ENCODE measurements around the gene ARRB2. TPM values are rescaled to one million over a fixed set of nuclear protein-coding genes. Genes with fewer than 3 reads are reported as not detected.
"Not testable (repeated sequence)": the region's sequence is repeated elsewhere in the genome, so short reads cannot be mapped to it uniquely, and the experiment has no call there.

Gene ARRB2
- polyA plus RNA-seq, 1 donor from 2014 or later = 28.3 TPM

- no peak for TF ChIP-seq TAF1 (IDR thresholded peaks at IDR 0.05; ENCODE audit: low read depth)
- TF ChIP-seq CTCF (IDR thresholded peaks at IDR 0.05; ENCODE audit: poor library complexity, severe bottlenecking) = no peak
- no peak for TF ChIP-seq RAD21 (conservative IDR thresholded peaks at IDR 0.05)
- no peak for TF ChIP-seq SMC3 (conservative IDR thresholded peaks at IDR 0.05; ENCODE audit: poor library complexity)
- no peak for TF ChIP-seq POLR2AphosphoS5 (IDR thresholded peaks at IDR 0.05)
- no peak for TF ChIP-seq EZH2 (IDR thresholded peaks at IDR 0.05; ENCODE audit: borderline replicate concordance, insufficient read depth, low read length, poor library complexity, severe bottlenecking)
- TF ChIP-seq MXI1 (conservative IDR thresholded peaks at IDR 0.05; ENCODE audit: poor library complexity, severe bottlenecking) = no peak
- TF ChIP-seq EP300 (conservative IDR thresholded peaks at IDR 0.05; ENCODE audit: poor library complexity, severe bottlenecking) = no peak
- TF ChIP-seq REST (IDR thresholded peaks at IDR 0.05; ENCODE audit: borderline replicate concordance) = no peak
- Histone ChIP-seq H3K9me2 (ENCODE audit: insufficient read depth, low read length) (no peaks in the 10 kb centered on the region), H3K9ac (ENCODE audit: low read length) (no peak overlapping the region), H3K79me2 (replicated peaks; ENCODE audit: insufficient read depth, low read length) (peaks cover 25% of the 10 kb centered on the region), H2AFZ (ENCODE audit: low read depth, low read length) (no peak overlapping the region), H3F3A (ENCODE audit: insufficient read depth, low read length, poor library complexity, severe bottlenecking) (no peaks in the 10 kb centered on the region), H3K4me2 (ENCODE audit: low read length) (no peak overlapping the region), H3K36me3 (ENCODE audit: insufficient read depth, low read length) (no peaks in the 10 kb centered on the region), H3K4me3 (ENCODE audit: low read length) (no peak overlapping the region), H3K27me3 (ENCODE audit: insufficient read depth, low read depth, low read length) (no peaks in the 10 kb centered on the region), H3K9me3 (ENCODE audit: low read length) (no peaks in the 10 kb centered on the region), H4K20me1 (ENCODE audit: insufficient read depth) (no peaks in the 10 kb centered on the region), H3K27ac (ENCODE audit: low read length) (no peak overlapping the region)
Observed at GRCh38 chr17:4693416-4693815, 17.0 kb upstream of the ARRB2 start.

GRCh38 chr17:4696437-4696805 is 14.0 kb upstream of the ARRB2 start:
- no peak overlapping the region for H3K4me3 ChIP-seq (ENCODE audit: low read length)
- H3K9me3 ChIP-seq (ENCODE audit: low read length) = no peaks in the 10 kb centered on the region
- H3K36me3 ChIP-seq (ENCODE audit: insufficient read depth, low read length) = no peaks in the 10 kb centered on the region
- no peaks in the 10 kb centered on the region for H4K20me1 ChIP-seq (ENCODE audit: insufficient read depth)
- H3K9ac ChIP-seq (ENCODE audit: low read length) = no peak overlapping the region
- no peaks in the 10 kb centered on the region for H3F3A ChIP-seq (ENCODE audit: insufficient read depth, low read length, poor library complexity, severe bottlenecking)
- H3K9me2 ChIP-seq (ENCODE audit: insufficient read depth, low read length) = no peaks in the 10 kb centered on the region
- H3K27me3 ChIP-seq (ENCODE audit: insufficient read depth, low read depth, low read length) = no peaks in the 10 kb centered on the region
- H2AFZ ChIP-seq (ENCODE audit: low read depth, low read length) = no peak overlapping the region
- TF ChIP-seq MXI1 (conservative IDR thresholded peaks at IDR 0.05; ENCODE audit: poor library complexity, severe bottlenecking) = no peak
- TF ChIP-seq TAF1 (IDR thresholded peaks at IDR 0.05; ENCODE audit: low read depth) = no peak
- no peak for TF ChIP-seq EZH2 (IDR thresholded peaks at IDR 0.05; ENCODE audit: borderline replicate concordance, insufficient read depth, low read length, poor library complexity, severe bottlenecking)
- TF ChIP-seq EP300 (conservative IDR thresholded peaks at IDR 0.05; ENCODE audit: poor library complexity, severe bottlenecking) = no peak
- no peak for TF ChIP-seq POLR2AphosphoS5 (IDR thresholded peaks at IDR 0.05)
- no peak for TF ChIP-seq SMC3 (conservative IDR thresholded peaks at IDR 0.05; ENCODE audit: poor library complexity)
- no peak for TF ChIP-seq REST (IDR thresholded peaks at IDR 0.05; ENCODE audit: borderline replicate concordance)
- TF ChIP-seq CTCF (IDR thresholded peaks at IDR 0.05; ENCODE audit: poor library complexity, severe bottlenecking) = no peak
- TF ChIP-seq RAD21 (conservative IDR thresholded peaks at IDR 0.05) = no peak
- no peak overlapping the region for H3K27ac ChIP-seq (ENCODE audit: low read length)
- H3K79me2 ChIP-seq (replicated peaks; ENCODE audit: insufficient read depth, low read length) = peaks cover 37% of the 10 kb centered on the region
- no peak overlapping the region for H3K4me2 ChIP-seq (ENCODE audit: low read length)

- H3K79me2 ChIP-seq (replicated peaks; ENCODE audit: insufficient read depth, low read length) = peaks cover 48% of the 10 kb centered on the region
- not testable (repeated sequence) for H3K9me2 ChIP-seq (ENCODE audit: insufficient read depth, low read length); H4K20me1 ChIP-seq (ENCODE audit: insufficient read depth); H3K4me3 ChIP-seq (ENCODE audit: low read length); H3K27ac ChIP-seq (ENCODE audit: low read length); H3K9me3 ChIP-seq (ENCODE audit: low read length); H3K36me3 ChIP-seq (ENCODE audit: insufficient read depth, low read length); H3K27me3 ChIP-seq (ENCODE audit: insufficient read depth, low read depth, low read length); H3F3A ChIP-seq (ENCODE audit: insufficient read depth, low read length, poor library complexity, severe bottlenecking); H2AFZ ChIP-seq (ENCODE audit: low read depth, low read length); H3K4me2 ChIP-seq (ENCODE audit: low read length); H3K9ac ChIP-seq (ENCODE audit: low read length)
Observed at GRCh38 chr17:4699401-4700056, 10.9 kb upstream of the ARRB2 start.

All from neural cell (in vitro differentiated cells).